Calu3 (cell line): ENCODE data around the gene ARHGEF10L. TPM values are rescaled to one million over a fixed set of nuclear protein-coding genes. Genes with fewer than 3 reads are reported as not detected.

Experiments
- BruUV-seq: library from RNA; stranded (reverse); fragments of 400-500 nt; replicated peaks from 2 replicates; lab custom pipeline; 2021; lab: Mats Ljungman, UMichigan
- CTCF ChIA-PET: fragments of 300-600 bp; sonication (Branson Sonifier 250); formaldehyde crosslinking; loops from one replicate; lab custom pipeline; 2022; ENCODE audit warnings: antibody characterized with exemption; lab: Charles Lee
- DNase-seq: peaks from one replicate; pipeline ENCODE4 v3.0.0; 2022
- H3K27ac Mint-ChIP-seq: one replicate; pipeline ENCODE4 v1.8.0; 2022; ENCODE audit warnings: mixed read lengths; ENCODE audit not compliant: unreplicated experiment
- H3K27me3 Mint-ChIP-seq: one replicate; pipeline ENCODE4 v1.8.0; 2022; ENCODE audit warnings: mixed read lengths; ENCODE audit not compliant: unreplicated experiment
- H3K36me3 Mint-ChIP-seq: one replicate; pipeline ENCODE4 v1.8.0; 2022; ENCODE audit warnings: mild to moderate bottlenecking, moderate library complexity, mixed read lengths; ENCODE audit not compliant: insufficient read depth, unreplicated experiment
- H3K4me1 Mint-ChIP-seq: one replicate; pipeline ENCODE4 v1.8.0; 2022; ENCODE audit warnings: mild to moderate bottlenecking, low read depth, mixed read lengths; ENCODE audit not compliant: unreplicated experiment
- H3K4me3 Mint-ChIP-seq: one replicate; pipeline ENCODE4 v1.8.0; 2022; ENCODE audit warnings: mild to moderate bottlenecking, low read depth, moderate library complexity, mixed read lengths; ENCODE audit not compliant: unreplicated experiment
- H3K9me3 Mint-ChIP-seq: one replicate; pipeline ENCODE4 v1.8.0; 2022; ENCODE audit warnings: low read depth, mixed read lengths; ENCODE audit not compliant: unreplicated experiment
- CTCF ChIP-seq: fragments of 200-600 bp; IDR thresholded peaks from one replicate; pipeline ENCODE4 v1.8.0; 2022; ENCODE audit warnings: antibody characterized with exemption; ENCODE audit not compliant: unreplicated experiment
- intact Hi-C: fragments of 100-400 bp; cut with micrococcal nuclease; formaldehyde crosslinking; loops from one replicate; pipeline ENCODE4 v1.10.0; 2022; ENCODE audit not compliant: unreplicated experiment
- total RNA-seq: library from RNA; stranded (reverse); gene quantifications from 2 replicates; pipeline ENCODE4 v1.2.3, GENCODE V29; 2022

Gene ARHGEF10L
- total RNA-seq, 1 experiment from 2014 or later: 20.1 TPM

- TF ChIP-seq CTCF: no peak
- Mint-ChIP-seq H3K4me3 (peak overlapping the region; percentile 75), H3K36me3 (peaks cover 10% of the 10 kb centered on the region), H3K27ac (peak overlapping the region; percentile 91), H3K4me1 (peaks cover 29% of the 10 kb centered on the region), H3K9me3 (no peaks in the 10 kb centered on the region), H3K27me3 (no peaks in the 10 kb centered on the region)
- peak; percentile 88 for DNase-seq
- CTCF ChIA-PET: interaction anchor here (0.6 to 1.2 kb wide), 2 partner anchors 10 to 17 kb away, joined by 4 to 6 read pairs; no protein-coding TSS in a partner anchor
- intact Hi-C loops: no loop called here
- BruUV-seq: no TSS peak
These were observed 19.5 kb upstream of the ARHGEF10L start for GRCh38 chr1:17520041-17520440.

GRCh38 chr1:17520473-17521319 is 18.8 kb upstream of the ARHGEF10L start:
- intact Hi-C loops: no loop called here
- Mint-ChIP-seq H3K27me3 (no peaks in the 10 kb centered on the region), H3K9me3 (no peaks in the 10 kb centered on the region), H3K4me3 (peak overlapping the region; percentile 75), H3K27ac (peak overlapping the region; percentile 91), H3K36me3 (peaks cover 10% of the 10 kb centered on the region), H3K4me1 (peaks cover 30% of the 10 kb centered on the region)
- TF ChIP-seq CTCF: no peak
- CTCF ChIA-PET: interaction anchor here (1.2 kb wide), 1 partner anchor 11 kb away, joined by 4 read pairs; no protein-coding TSS in a partner anchor
- TSS peak; percentile 53 for BruUV-seq
- DNase-seq: no peak

- no TSS peak for BruUV-seq
- Mint-ChIP-seq H3K27me3 (no peaks in the 10 kb centered on the region), H3K4me1 (peaks cover 21% of the 10 kb centered on the region), H3K36me3 (peaks cover 10% of the 10 kb centered on the region), H3K4me3 (no peak overlapping the region), H3K9me3 (no peaks in the 10 kb centered on the region), H3K27ac (no peak overlapping the region)
- CTCF ChIA-PET: interaction anchor here (1.0 kb wide), 1 partner anchor 562 kb away, joined by 3 read pairs; no protein-coding TSS in a partner anchor
- no peak for DNase-seq
- intact Hi-C loops: no loop called here
- TF ChIP-seq CTCF: no peak
These were observed 17.4 kb upstream of the ARHGEF10L start for GRCh38 chr1:17521946-17522612.

- Mint-ChIP-seq H3K36me3 (peaks cover 10% of the 10 kb centered on the region), H3K27me3 (no peaks in the 10 kb centered on the region), H3K4me3 (no peak overlapping the region), H3K27ac (no peak overlapping the region), H3K4me1 (peaks cover 21% of the 10 kb centered on the region), H3K9me3 (no peaks in the 10 kb centered on the region)
- intact Hi-C loops: no loop called here
- CTCF ChIA-PET: interaction anchor here (0.6 to 1.0 kb wide), 2 partner anchors 128 to 564 kb away, joined by 3 read pairs; no protein-coding TSS in a partner anchor
- BruUV-seq: no TSS peak
- DNase-seq: no peak
- no peak for TF ChIP-seq CTCF
These were observed 16.0 kb upstream of the ARHGEF10L start for GRCh38 chr1:17523321-17524041.
